Pancreas (tissue), 10 donors: ENCODE results near the gene HTR6. TPM values are rescaled to one million over a fixed set of nuclear protein-coding genes. Genes with fewer than 3 reads are reported as not detected.
"Not testable (repeated sequence)": the region's sequence is repeated elsewhere in the genome, so short reads cannot be mapped to it uniquely, and the experiment has no call there.

ENCODE experiments used
- ATAC-seq, 4 donors: fragments of 200-7000 bp; cut with Tn5 transposase; one replicate each; pipeline versions ENCODE4 v1.8.0 to v1.9.1; 2020; ENCODE audit warnings: mild to moderate bottlenecking in 4 of 4, moderate library complexity in 4 of 4
- DNase-seq, 6 donors: peaks; one replicate each; pipeline ENCODE4 v3.0.0-alpha.2; 2020
- FAIRE-seq: peaks from 2 replicates; lab custom pipeline; 2012; peaks lifted over from hg19 to GRCh38; lab: Jason Lieb, UNC
- H3K27ac ChIP-seq, 4 donors: fragments of 200-600 bp; sonication (generic); 1 replicate in 3 of 4; 2 replicates in 1 of 4; pipeline versions ENCODE4 v1.5.0 to v1.8.0; 2020
- H3K27me3 ChIP-seq, 4 donors: fragments of 200-600 bp; one replicate each; pipeline ENCODE4 v1.8.0; 2021
- H3K36me3 ChIP-seq, 3 donors: fragments of 200-600 bp; sonication (generic) in 1 of 3; one replicate each; pipeline versions ENCODE4 v1.5.0 to v1.8.0; 2020 to 2021
- H3K4me1 ChIP-seq, 3 donors: fragments of 200-600 bp; one replicate each; pipeline ENCODE4 v1.8.0; 2021
- H3K4me3 ChIP-seq, 4 donors: fragments of 200-600 bp; sonication (generic) in 2 of 4; one replicate each; pipeline versions ENCODE4 v1.5.0 to v1.8.0; 2020 to 2021
- H3K9me3 ChIP-seq, 4 donors: fragments of 200-600 bp; one replicate each; pipeline ENCODE4 v1.8.0; 2021
- WGBS, 2 donors: extraction: QIAGEN DNeasy Blood & Tissue Kit; methylation state at CpG; one replicate each; pipeline ENCODE4 v1.1.7; 2013; 5-methylcytosine and 5-hydroxymethylcytosine counted together
- intact Hi-C, 3 donors: fragments of 100-400 bp; cut with DNase I; formaldehyde crosslinking; loops; one replicate each; pipeline versions ENCODE4 v1.11.1 to v1.14.2; 2022
- polyA plus RNA-seq, 2 donors: library from polyadenylated mRNA; stranded (reverse); fragments of 200-250 nt; gene quantifications; one replicate each; pipeline ENCODE4 v1.2.3, GENCODE V29; 2013
- total RNA-seq, 6 donors: library from RNA; stranded (reverse); fragmentation: NEBNext Ultra II Directional in 4 of 6; extraction: Animal tissue kit (Norgen Biotek cat#: 25700) in 4 of 6; gene quantifications; one replicate each; pipeline versions ENCODE4 v1.2.1 to v1.2.4, GENCODE V29; 2021 to 2023
- TF ChIP-seq, protein P1 (sequence below), 4 donors: fragments of 200-600 bp; sonication (generic) in 3 of 4; IDR thresholded peaks; one replicate each; pipeline versions ENCODE4 v1.5.0 to v1.8.0; 2021; ENCODE audit warnings: antibody characterized with exemption in 4 of 4
- donor health status: healthy with polysubstance abuse.
- donor health status: DM: no; HTN: no; CAD: no; lungs with moderate emphysema.
- donor health status: DM: no; HTN: no; CAD: no.
- donor health status: control.
- donor health status: control.
- donor health status: Bipolar disorder and iron deficiency.
- donor health status: DM: yes; HTN: yes; CAD: no.
- donor health status: DM: no; HTN: no; CAD: no.
- donor health status: DM: no; HTN: no; CAD: no.
- donor health status: DM: yes; HTN: yes; CAD: no.

HTR6 gene
- total and polyA plus RNA-seq, 8 donors: not detected

DNA sequence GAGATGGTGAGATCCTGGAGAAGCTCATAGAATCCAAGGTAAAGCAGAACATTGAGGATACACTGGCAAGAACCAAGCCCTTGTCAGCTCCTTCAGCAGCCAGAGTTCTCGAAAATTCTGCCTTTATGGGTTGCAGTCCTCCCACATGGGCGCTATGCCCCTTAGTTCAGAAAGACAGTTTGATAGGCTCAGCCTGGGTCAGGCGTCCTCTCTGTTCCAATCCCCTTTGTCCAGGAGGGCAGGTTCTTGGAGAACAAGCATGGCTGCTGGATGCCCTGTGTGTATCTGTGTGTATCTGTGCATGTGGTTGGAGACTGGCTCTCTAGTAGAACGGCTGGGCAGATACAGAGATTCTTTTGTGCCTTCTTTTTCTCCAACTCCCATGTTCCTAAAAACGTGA is 28.6 kb upstream of the HTR6 start:
- Histone ChIP-seq H3K4me1 (no peaks in the 10 kb centered on the region), H3K9me3 (no peaks in the 10 kb centered on the region), H3K27me3 (no peaks in the 10 kb centered on the region), H3K4me3 (no peak overlapping the region), H3K36me3 (no peaks in the 10 kb centered on the region), H3K27ac (no peak overlapping the region)
- TF ChIP-seq, protein P1, sequence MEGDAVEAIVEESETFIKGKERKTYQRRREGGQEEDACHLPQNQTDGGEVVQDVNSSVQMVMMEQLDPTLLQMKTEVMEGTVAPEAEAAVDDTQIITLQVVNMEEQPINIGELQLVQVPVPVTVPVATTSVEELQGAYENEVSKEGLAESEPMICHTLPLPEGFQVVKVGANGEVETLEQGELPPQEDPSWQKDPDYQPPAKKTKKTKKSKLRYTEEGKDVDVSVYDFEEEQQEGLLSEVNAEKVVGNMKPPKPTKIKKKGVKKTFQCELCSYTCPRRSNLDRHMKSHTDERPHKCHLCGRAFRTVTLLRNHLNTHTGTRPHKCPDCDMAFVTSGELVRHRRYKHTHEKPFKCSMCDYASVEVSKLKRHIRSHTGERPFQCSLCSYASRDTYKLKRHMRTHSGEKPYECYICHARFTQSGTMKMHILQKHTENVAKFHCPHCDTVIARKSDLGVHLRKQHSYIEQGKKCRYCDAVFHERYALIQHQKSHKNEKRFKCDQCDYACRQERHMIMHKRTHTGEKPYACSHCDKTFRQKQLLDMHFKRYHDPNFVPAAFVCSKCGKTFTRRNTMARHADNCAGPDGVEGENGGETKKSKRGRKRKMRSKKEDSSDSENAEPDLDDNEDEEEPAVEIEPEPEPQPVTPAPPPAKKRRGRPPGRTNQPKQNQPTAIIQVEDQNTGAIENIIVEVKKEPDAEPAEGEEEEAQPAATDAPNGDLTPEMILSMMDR (IDR thresholded peaks at IDR 0.05): no peak
- intact Hi-C loops: no loop called here
- 72 to 85% methylated on average over 5 of the region's 5 CpGs for WGBS, 2 donors
- DNase-seq: no peak
- no peak for ATAC-seq
- no peak for FAIRE-seq

DNA sequence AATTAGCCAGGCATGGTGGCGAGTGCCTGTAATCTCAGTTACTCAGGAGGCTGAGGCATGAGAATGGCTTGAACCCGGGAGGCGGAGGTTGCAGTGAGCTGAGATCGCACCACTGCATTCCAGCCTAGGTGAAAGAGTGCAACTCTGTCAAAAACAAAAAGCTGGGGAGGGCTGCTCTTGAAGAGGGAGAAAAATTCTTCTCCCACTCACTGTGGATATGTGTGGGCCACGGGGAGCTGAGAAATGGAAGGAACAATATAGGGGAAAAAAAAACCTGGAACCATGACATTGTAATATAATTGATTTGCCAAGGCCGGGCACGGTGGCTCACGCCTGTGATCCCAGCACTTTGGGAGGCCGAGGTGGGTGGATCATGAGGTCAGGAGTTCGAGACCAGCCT is 27.9 kb upstream of the HTR6 start:
- 85 to 98% methylated on average over 10 of the region's 10 CpGs for WGBS, 2 donors
- DNase-seq: not testable (repeated sequence)

DNA sequence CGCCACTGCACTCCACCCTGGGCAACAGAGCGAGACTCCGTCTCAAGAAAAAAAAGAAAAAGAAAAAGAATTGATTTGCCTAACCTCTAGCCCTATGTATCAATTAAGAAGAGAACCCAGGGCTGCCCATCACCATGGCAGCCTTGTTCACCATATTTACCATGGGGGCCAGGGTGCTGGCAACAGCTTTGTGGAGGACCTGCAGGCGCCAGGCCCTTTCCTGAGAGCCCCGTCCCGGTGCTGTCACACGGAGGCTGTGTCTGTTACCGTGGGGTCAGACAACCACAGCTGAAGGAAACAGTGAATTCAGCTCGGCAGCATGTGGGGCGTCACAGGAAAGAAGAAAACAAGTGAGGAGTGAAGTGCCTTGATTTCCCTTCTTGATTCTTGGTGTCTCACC is 27.1 kb upstream of the HTR6 start:
- Histone ChIP-seq H3K27ac (no peak overlapping the region), H3K36me3 (no peaks in the 10 kb centered on the region), H3K9me3 (no peaks in the 10 kb centered on the region), H3K4me1 (no peaks in the 10 kb centered on the region), H3K27me3 (no peaks in the 10 kb centered on the region), H3K4me3 (no peak overlapping the region)
- DNase-seq (no peak), FAIRE-seq (no peak), ATAC-seq (no peak)
- 86 to 91% methylated on average over 9 to 10 of the region's 10 CpGs for WGBS, 2 donors
- intact Hi-C loops: no loop called here
- TF ChIP-seq, protein P1 (IDR thresholded peaks at IDR 0.05): no peak

More for the DNA sequence above, 27.9 kb upstream of the HTR6 start:
- H3K4me3 ChIP-seq, H3K9me3 ChIP-seq, H3K4me1 ChIP-seq, H3K36me3 ChIP-seq, H3K27ac ChIP-seq, ATAC-seq, FAIRE-seq, intact Hi-C loops, H3K27me3 ChIP-seq: not testable (repeated sequence)

DNA sequence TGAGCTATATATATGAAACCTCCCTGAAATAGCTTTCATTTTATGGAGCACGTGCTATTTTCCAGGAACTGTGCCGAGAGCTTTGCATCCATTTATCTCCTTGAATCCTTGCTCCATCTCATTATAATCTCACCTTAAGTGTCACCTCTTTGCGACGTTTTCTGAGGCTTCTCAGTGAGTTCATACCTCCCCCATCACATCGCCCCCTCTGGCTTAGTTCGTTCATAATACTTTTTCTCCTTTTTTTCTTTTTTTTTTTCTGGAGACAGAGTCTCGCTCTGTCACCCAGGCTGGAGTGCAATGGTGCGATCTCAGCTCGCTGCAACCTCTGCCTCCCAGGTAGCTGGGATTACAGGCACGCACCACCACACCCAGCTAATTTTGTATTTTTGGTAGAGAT is 25.4 kb upstream of the HTR6 start:
- 74 to 80% methylated on average over 10 of the region's 10 CpGs for WGBS, 2 donors
- intact Hi-C loops, ATAC-seq: not testable (repeated sequence)

DNA sequence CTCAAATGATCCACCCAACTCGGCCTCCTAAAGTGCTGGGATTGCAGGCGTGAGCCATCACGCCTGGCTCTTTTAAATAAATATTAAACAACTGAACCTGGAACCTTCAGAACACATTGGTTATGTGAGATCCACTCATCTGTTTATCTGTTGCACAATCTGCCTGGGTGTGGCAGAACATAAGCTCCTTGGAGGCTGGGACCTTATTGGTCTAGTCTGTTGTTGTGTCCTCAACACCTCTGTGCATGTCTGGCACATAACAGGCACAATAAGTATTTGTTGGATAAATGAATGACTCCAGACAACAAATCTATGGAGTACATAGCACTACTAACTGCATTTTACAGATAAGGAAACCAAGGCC is 24.7 kb upstream of the HTR6 start:
- FAIRE-seq: no peak
- no peak for ATAC-seq
- no peak for DNase-seq
- H3K36me3 ChIP-seq: no peaks in the 10 kb centered on the region
- TF ChIP-seq, protein P1 (IDR thresholded peaks at IDR 0.05): no peak
- H3K27ac ChIP-seq: no peak overlapping the region
- H3K27me3 ChIP-seq: no peaks in the 10 kb centered on the region
- intact Hi-C loops: no loop called here
- 60 to 64% methylated on average over 3 of the region's 3 CpGs for WGBS, 2 donors
- H3K9me3 ChIP-seq: no peaks in the 10 kb centered on the region
- no peaks in the 10 kb centered on the region for H3K4me1 ChIP-seq
- H3K4me3 ChIP-seq: no peak overlapping the region

More for the DNA sequence above, 25.4 kb upstream of the HTR6 start:
- H3K4me1 ChIP-seq, FAIRE-seq, H3K9me3 ChIP-seq, DNase-seq, H3K27ac ChIP-seq, H3K4me3 ChIP-seq, H3K36me3 ChIP-seq, H3K27me3 ChIP-seq: not testable (repeated sequence)

DNA sequence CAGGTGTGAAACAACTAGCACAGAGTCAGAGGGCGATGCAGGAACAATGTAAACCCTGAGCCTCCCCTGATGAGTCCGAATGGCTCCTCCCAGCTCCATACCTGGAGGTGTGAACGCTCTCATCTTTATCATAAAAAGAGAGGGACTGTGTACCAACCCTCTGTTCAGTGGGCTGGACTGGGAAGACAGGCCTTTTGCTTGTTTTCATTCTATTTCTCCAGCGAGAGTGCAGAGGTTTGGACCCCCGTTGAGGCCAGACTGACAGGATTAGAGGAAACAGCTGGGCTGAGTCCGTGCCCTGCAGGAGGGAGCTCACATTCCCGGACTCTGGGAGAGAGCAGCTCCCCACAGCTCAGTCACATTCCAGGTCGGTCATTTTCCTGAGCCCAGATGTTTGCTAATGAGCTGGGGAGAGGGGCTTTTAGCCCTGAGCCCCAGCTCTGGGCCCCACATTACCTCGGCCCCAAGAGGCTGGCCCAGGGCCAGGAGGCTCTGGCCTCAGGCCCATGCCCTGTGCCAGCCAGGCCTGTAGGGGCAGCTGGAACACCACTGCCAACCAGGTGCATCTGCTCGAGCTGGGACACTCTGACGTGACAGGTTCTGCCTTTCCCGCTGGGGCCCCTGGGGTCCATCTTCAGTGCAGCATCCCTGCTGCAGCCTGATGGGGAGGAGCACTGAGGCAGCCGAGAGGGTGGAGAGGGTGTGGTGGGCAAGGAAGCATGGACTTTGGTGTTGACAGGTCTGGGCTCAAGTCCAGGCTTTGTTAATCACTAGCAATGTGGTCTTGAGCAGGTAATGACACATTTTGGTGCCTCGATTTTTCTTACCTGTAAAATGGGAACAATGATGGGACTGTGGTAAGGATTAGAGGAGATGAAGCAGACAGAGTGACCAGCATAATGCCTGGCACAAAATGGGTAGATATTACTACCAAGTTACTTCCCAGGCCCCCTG is 24.0 kb upstream of the HTR6 start:
- DNase-seq (peak in 3 of 6 donors; percentile 34 to 63 (median 60)), FAIRE-seq (no peak), ATAC-seq (peak in 3 of 4 donors; percentile 10 to 27 (median 11))
- intact Hi-C loops: no loop called here
- TF ChIP-seq, protein P1 (IDR thresholded peaks at IDR 0.05): no peak
- no peak overlapping the region for H3K4me3 ChIP-seq
- no peak overlapping the region for H3K27ac ChIP-seq
- H3K36me3 ChIP-seq: no peaks in the 10 kb centered on the region
- H3K27me3 ChIP-seq: no peaks in the 10 kb centered on the region
- WGBS, 2 donors: 35 to 40% methylated on average over 14 of the region's 14 CpGs
- no peaks in the 10 kb centered on the region for H3K9me3 ChIP-seq
- no peaks in the 10 kb centered on the region for H3K4me1 ChIP-seq
